Aorta (tissue), 5 donors: ENCODE measurements around the gene HS3ST5. TPM values are rescaled to one million over a fixed set of nuclear protein-coding genes. Genes with fewer than 3 reads are reported as not detected.

Experiments
- ATAC-seq: fragments of 200-7000 bp; cut with Tn5 transposase; one replicate; pipeline ENCODE4 v1.9.1; 2022; ENCODE audit warnings: moderate library complexity; ENCODE audit not compliant: low FRiP score
- DNase-seq, 2 donors: peaks; one replicate each; pipeline ENCODE4 v3.0.0-alpha.2; 2020
- H3K27ac ChIP-seq, 2 donors: one replicate each; pipeline ENCODE4 v1.5.1; 2013; ENCODE audit warnings: low read length in 2 of 2, mild to moderate bottlenecking in 2 of 2, moderate library complexity in 2 of 2, control low read depth in 1 of 2, inconsistent platforms in 1 of 2, low read depth in 1 of 2
- H3K27me3 ChIP-seq, 2 donors: one replicate each; pipeline ENCODE4 v1.6.1; 2013; ENCODE audit warnings: control low read depth in 1 of 2, low read length in 1 of 2, mild to moderate bottlenecking in 1 of 2, moderate library complexity in 1 of 2; ENCODE audit not compliant: insufficient read depth in 2 of 2, control insufficient read depth in 1 of 2
- H3K36me3 ChIP-seq, 2 donors: one replicate each; pipeline ENCODE4 v1.6.1; 2013; ENCODE audit warnings: control low read depth in 1 of 2, low read length in 1 of 2, mild to moderate bottlenecking in 1 of 2; ENCODE audit not compliant: insufficient read depth in 2 of 2, control insufficient read depth in 1 of 2
- H3K4me1 ChIP-seq, 2 donors: one replicate each; pipeline ENCODE4 v1.6.1; 2013; ENCODE audit warnings: low read length in 2 of 2, control low read depth in 1 of 2, mild to moderate bottlenecking in 1 of 2, moderate library complexity in 1 of 2; ENCODE audit not compliant: insufficient read depth in 2 of 2, control insufficient read depth in 1 of 2
- H3K4me3 ChIP-seq, 2 donors: one replicate each; pipeline ENCODE4 v1.5.1; 2013; ENCODE audit warnings: low read length in 2 of 2, control low read depth in 1 of 2, mild to moderate bottlenecking in 1 of 2
- H3K9me3 ChIP-seq: one replicate; pipeline ENCODE4 v1.6.1; 2013; ENCODE audit warnings: mild to moderate bottlenecking, low read length; ENCODE audit not compliant: control insufficient read depth
- WGBS, 2 donors: extraction: QIAGEN DNeasy Blood & Tissue Kit; methylation state at CpG; one replicate each; pipeline ENCODE4 v1.1.7; 2013; 5-methylcytosine and 5-hydroxymethylcytosine counted together
- intact Hi-C, 2 donors: fragments of 100-400 bp; cut with DNase I; formaldehyde crosslinking; loops; one replicate each; pipeline versions ENCODE4 v1.14.2 to v1.15.0; 2022
- polyA plus RNA-seq, 2 donors: library from polyadenylated mRNA; stranded (reverse); fragments of 200-250 nt; gene quantifications; one replicate each; pipeline ENCODE4 v1.2.3, GENCODE V29; 2013
- total RNA-seq, 2 donors: library from RNA; stranded (reverse); fragmentation: NEBNext Ultra II Directional; extraction: Animal tissue kit (Norgen Biotek cat#: 25700); gene quantifications; one replicate each; pipeline ENCODE4 v1.2.1, GENCODE V29; 2021
- donor health status: healthy with polysubstance abuse.
- donor health status: Bipolar disorder and iron deficiency.
- donor health status: DM: no; HTN: no; CAD: no.
- donor health status: DM: no; HTN: no; CAD: no.
- donor health status: DM: yes; HTN: yes; CAD: no.

Gene HS3ST5
- total and polyA plus RNA-seq, 4 donors: not detected

- DNase-seq: no peak
- no peak for ATAC-seq
Measured at GRCh38 chr6:114366899-114367298, 24.1 kb upstream of the HS3ST5 start.

GRCh38 chr6:114364301-114364700, 21.5 kb upstream of the HS3ST5 start:
- 61 to 65% methylated on average over 1 of the region's 1 CpG for WGBS, 2 donors
- no peak for DNase-seq

More at GRCh38 chr6:114366899-114367298, 24.1 kb upstream of the HS3ST5 start:
- Histone ChIP-seq H3K9me3 (no peaks in the 10 kb centered on the region), H3K27ac (no peak overlapping the region), H3K4me1 (no peaks in the 10 kb centered on the region), H3K4me3 (no peak overlapping the region), H3K27me3 (no peaks in the 10 kb centered on the region), H3K36me3 (no peaks in the 10 kb centered on the region)
- intact Hi-C loops: no loop called here

GRCh38 chr6:114362957-114363356, 20.1 kb upstream of the HS3ST5 start:
- Histone ChIP-seq H3K4me1 (no peaks in the 10 kb centered on the region), H3K27me3 (no peaks in the 10 kb centered on the region), H3K27ac (no peak overlapping the region), H3K36me3 (no peaks in the 10 kb centered on the region), H3K9me3 (no peaks in the 10 kb centered on the region), H3K4me3 (no peak overlapping the region)
- intact Hi-C loops: no loop called here
- ATAC-seq (no peak), DNase-seq (no peak)
- WGBS, 2 donors: 95 to 97% methylated on average over 2 of the region's 2 CpGs

More at GRCh38 chr6:114364301-114364700, 21.5 kb upstream of the HS3ST5 start:
- H3K4me3 ChIP-seq: no peak overlapping the region
- ATAC-seq: no peak
- H3K36me3 ChIP-seq: no peaks in the 10 kb centered on the region
- H3K4me1 ChIP-seq: no peaks in the 10 kb centered on the region
- H3K9me3 ChIP-seq: no peaks in the 10 kb centered on the region
- intact Hi-C loops: no loop called here
- no peaks in the 10 kb centered on the region for H3K27me3 ChIP-seq
- no peak overlapping the region for H3K27ac ChIP-seq

GRCh38 chr6:114362396-114362795, 19.6 kb upstream of the HS3ST5 start:
- no peaks in the 10 kb centered on the region for H3K36me3 ChIP-seq

GRCh38 chr6:114361036-114361435, 18.2 kb upstream of the HS3ST5 start:
- Histone ChIP-seq H3K27me3 (no peaks in the 10 kb centered on the region), H3K4me1 (no peaks in the 10 kb centered on the region), H3K36me3 (no peaks in the 10 kb centered on the region), H3K27ac (no peak overlapping the region), H3K4me3 (no peak overlapping the region), H3K9me3 (no peaks in the 10 kb centered on the region)
- no peak for DNase-seq
- WGBS, 2 donors: 36 to 53% methylated on average over 1 of the region's 1 CpG
- ATAC-seq: no peak
- intact Hi-C loops: no loop called here

More at GRCh38 chr6:114362396-114362795, 19.6 kb upstream of the HS3ST5 start:
- 68 to 70% methylated on average over 4 of the region's 4 CpGs for WGBS, 2 donors
- Histone ChIP-seq H3K4me1 (no peaks in the 10 kb centered on the region), H3K27me3 (no peaks in the 10 kb centered on the region), H3K27ac (no peak overlapping the region), H3K4me3 (no peak overlapping the region), H3K9me3 (no peaks in the 10 kb centered on the region)
- ATAC-seq (no peak), DNase-seq (no peak)
- intact Hi-C loops: no loop called here

GRCh38 chr6:114355300-114355699, 12.5 kb upstream of the HS3ST5 start:
- Histone ChIP-seq H3K9me3 (no peaks in the 10 kb centered on the region), H3K4me3 (no peak overlapping the region), H3K4me1 (no peaks in the 10 kb centered on the region), H3K36me3 (no peaks in the 10 kb centered on the region), H3K27ac (no peak overlapping the region), H3K27me3 (no peaks in the 10 kb centered on the region)
- intact Hi-C loops: no loop called here
- no peak for DNase-seq
- ATAC-seq: no peak

GRCh38 chr6:114354482-114354881, 11.7 kb upstream of the HS3ST5 start:
- no peak for ATAC-seq
- intact Hi-C loops: no loop called here
- H3K27me3 ChIP-seq: no peaks in the 10 kb centered on the region

GRCh38 chr6:114346451-114346850, 3.6 kb upstream of the HS3ST5 start:
- ATAC-seq (no peak), DNase-seq (no peak)
- intact Hi-C loops: no loop called here
- Histone ChIP-seq H3K27me3 (no peaks in the 10 kb centered on the region), H3K4me1 (no peaks in the 10 kb centered on the region), H3K4me3 (no peak overlapping the region), H3K27ac (no peak overlapping the region), H3K36me3 (no peaks in the 10 kb centered on the region), H3K9me3 (no peaks in the 10 kb centered on the region)
- WGBS, 2 donors: 89 to 91% methylated on average over 4 of the region's 4 CpGs

More at GRCh38 chr6:114354482-114354881, 11.7 kb upstream of the HS3ST5 start:
- WGBS, 2 donors: 38 to 51% methylated on average over 2 of the region's 2 CpGs
- no peak overlapping the region for H3K27ac ChIP-seq
- no peaks in the 10 kb centered on the region for H3K36me3 ChIP-seq
- H3K9me3 ChIP-seq: no peaks in the 10 kb centered on the region
- no peak for DNase-seq
- H3K4me3 ChIP-seq: no peak overlapping the region
- H3K4me1 ChIP-seq: no peaks in the 10 kb centered on the region

GRCh38 chr6:114344971-114345275, 2.1 kb upstream of the HS3ST5 start:
- DNase-seq (no peak), ATAC-seq (no peak)
- 79 to 84% methylated on average over 1 of the region's 1 CpG for WGBS, 2 donors
- H3K9me3 ChIP-seq: no peaks in the 10 kb centered on the region
- H3K4me1 ChIP-seq: no peaks in the 10 kb centered on the region
- H3K4me3 ChIP-seq: no peak overlapping the region
- intact Hi-C loops: no loop called here
- H3K36me3 ChIP-seq: no peaks in the 10 kb centered on the region
- no peaks in the 10 kb centered on the region for H3K27me3 ChIP-seq
- H3K27ac ChIP-seq: no peak overlapping the region
